NCI-H82 treated with DMSO at 0.1 percent for 48 hours (cell line): ENCODE measurements around the gene IQCH.
"Not testable (repeated sequence)": the region's sequence is repeated elsewhere in the genome, so short reads cannot be mapped to it uniquely, and the experiment has no call there.

ENCODE experiments used
- DNase-seq: peaks from one replicate; lab custom pipeline; 2025; ENCODE audit not compliant: unreplicated experiment; lab: John Stamatoyannopoulos, UW

IQCH gene

GRCh38 chr15:67433495-67434099 is 179.0 kb downstream of the IQCH start:
- no peak for DNase-seq

GRCh38 chr15:67436351-67437250 is 182.0 kb downstream of the IQCH start:
- not testable (repeated sequence) for DNase-seq

GRCh38 chr15:67444100-67444499 is 189.5 kb downstream of the IQCH start:
- DNase-seq: no peak

GRCh38 chr15:67446449-67446848 is 191.9 kb downstream of the IQCH start:
- no peak for DNase-seq

GRCh38 chr15:67448372-67448771 is 193.8 kb downstream of the IQCH start:
- not testable (repeated sequence) for DNase-seq

- not testable (repeated sequence) for DNase-seq
These were observed 199.1 kb downstream of the IQCH start for GRCh38 chr15:67453703-67454102.

- peak; percentile 46 for DNase-seq
These were observed 202.3 kb downstream of the IQCH start for GRCh38 chr15:67456677-67457529.

GRCh38 chr15:67458331-67459029 is 203.9 kb downstream of the IQCH start:
- DNase-seq: no peak

GRCh38 chr15:67460521-67460920 is 205.9 kb downstream of the IQCH start:
- no peak for DNase-seq

GRCh38 chr15:67461735-67462134 is 207.1 kb downstream of the IQCH start:
- DNase-seq: no peak

GRCh38 chr15:67462875-67463274 is 208.3 kb downstream of the IQCH start:
- no peak for DNase-seq

GRCh38 chr15:67463488-67463887 is 208.9 kb downstream of the IQCH start:
- DNase-seq: no peak

- no peak for DNase-seq
These were observed 210.8 kb downstream of the IQCH start for GRCh38 chr15:67465196-67465952.

GRCh38 chr15:67468416-67468815 is 213.8 kb downstream of the IQCH start:
- no peak for DNase-seq

GRCh38 chr15:67469680-67470079 is 215.1 kb downstream of the IQCH start:
- no peak for DNase-seq

GRCh38 chr15:67472957-67473356 is 218.4 kb downstream of the IQCH start:
- DNase-seq: no peak

GRCh38 chr15:67474405-67475110 is 220.0 kb downstream of the IQCH start:
- DNase-seq: no peak

- no peak for DNase-seq
These were observed 225.4 kb downstream of the IQCH start for GRCh38 chr15:67479781-67480505.

- DNase-seq: no peak
These were observed 226.2 kb downstream of the IQCH start for GRCh38 chr15:67480741-67481140.
